Osteoblast (primary cell): ENCODE measurements around the gene WIPF3. TPM values are rescaled to one million over a fixed set of nuclear protein-coding genes. Genes with fewer than 3 reads are reported as not detected.

Source experiments
- DNase-seq: peaks from one replicate; pipeline ENCODE4 v3.0.0; 2011; ENCODE audit warnings: low spot score, mixed read lengths; ENCODE audit not compliant: insufficient read length; ENCODE audit errors: missing footprints
- H2AFZ ChIP-seq: 2 replicates; pipeline ENCODE4 v1.6.0; 2011; ENCODE audit warnings: mild to moderate bottlenecking, low read length
- H3K27ac ChIP-seq: 2 replicates; pipeline ENCODE4 v1.5.1; 2011; ENCODE audit warnings: mild to moderate bottlenecking, low read depth, low read length, moderate library complexity
- H3K27me3 ChIP-seq: 2 replicates; pipeline ENCODE4 v1.6.0; 2012; ENCODE audit warnings: mild to moderate bottlenecking, control low read depth, inconsistent platforms, low read length, moderate library complexity; ENCODE audit not compliant: insufficient read depth
- H3K36me3 ChIP-seq: 2 replicates; pipeline ENCODE4 v1.5.1; 2011; ENCODE audit warnings: mild to moderate bottlenecking, low read length, control low read depth, moderate library complexity; ENCODE audit not compliant: insufficient read depth
- H3K4me1 ChIP-seq: 2 replicates; pipeline ENCODE4 v1.5.1; 2011; ENCODE audit warnings: mild to moderate bottlenecking, low read length, control low read depth, moderate library complexity; ENCODE audit not compliant: insufficient read depth
- H3K4me2 ChIP-seq: 2 replicates; pipeline ENCODE4 v1.6.0; 2011; ENCODE audit warnings: mild to moderate bottlenecking, low read length; ENCODE audit not compliant: insufficient read depth
- H3K4me3 ChIP-seq: fragments of 200-600 bp; sonication (generic); 3 replicates; pipeline ENCODE4 v1.5.1; 2012; ENCODE audit warnings: mild to moderate bottlenecking, low read length, inconsistent platforms; ENCODE audit not compliant: insufficient read depth
- H3K79me2 ChIP-seq: 2 replicates; pipeline ENCODE4 v1.6.0; 2012; ENCODE audit warnings: mild to moderate bottlenecking, low read length, control low read depth, inconsistent platforms; ENCODE audit not compliant: insufficient read depth
- H3K9me3 ChIP-seq: 2 replicates; pipeline ENCODE4 v1.5.1; 2011; ENCODE audit warnings: low read depth, low read length, control low read depth
- H4K20me1 ChIP-seq: 2 replicates; pipeline ENCODE4 v1.6.0; 2012; ENCODE audit warnings: mild to moderate bottlenecking, low read length, control low read depth; ENCODE audit not compliant: insufficient read depth
- total RNA-seq: library from RNA; depleted of rRNA; stranded (reverse); fragments of >200 nt; gene quantifications from 2 replicates; pipeline ENCODE4 v1.2.3, GENCODE V29; 2012
- TF ChIP-seq, protein P1 (sequence below): IDR thresholded peaks from 2 replicates; pipeline ENCODE4 v1.5.1; 2011; ENCODE audit warnings: mild to moderate bottlenecking, low read depth, low read length, moderate library complexity; ENCODE audit errors: extremely low read depth

The WIPF3 gene
- total RNA-seq, 1 donor = not detected

DNA sequence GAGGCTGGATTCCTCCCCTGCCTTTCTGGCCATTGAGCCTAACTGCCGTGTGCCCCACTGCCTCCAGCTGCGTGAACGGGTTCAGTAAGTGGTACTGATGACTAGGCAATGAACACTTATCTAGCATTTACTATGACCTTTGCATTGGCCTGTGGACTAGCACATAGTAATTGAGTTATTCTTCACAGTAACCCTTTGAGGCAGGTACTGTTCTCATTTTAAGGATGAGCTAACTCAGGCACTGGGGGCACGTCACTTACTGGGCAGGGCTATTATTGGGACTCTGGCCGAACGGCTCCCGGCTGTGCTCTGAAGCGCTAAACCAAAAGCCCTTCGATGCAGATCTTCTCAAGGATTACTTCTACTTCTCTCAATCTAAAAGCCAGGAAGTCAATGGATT lies 38.3 kb downstream of the WIPF3 start:
- DNase-seq = no peak
- H2AFZ ChIP-seq = no peak overlapping the region
- peaks cover 33% of the 10 kb centered on the region for H3K27me3 ChIP-seq
- no peaks in the 10 kb centered on the region for H3K9me3 ChIP-seq
- no peaks in the 10 kb centered on the region for H4K20me1 ChIP-seq
- H3K4me2 ChIP-seq = no peak overlapping the region
- H3K79me2 ChIP-seq = no peaks in the 10 kb centered on the region
- H3K4me3 ChIP-seq = no peak overlapping the region
- no peak overlapping the region for H3K27ac ChIP-seq
- TF ChIP-seq, protein P1, sequence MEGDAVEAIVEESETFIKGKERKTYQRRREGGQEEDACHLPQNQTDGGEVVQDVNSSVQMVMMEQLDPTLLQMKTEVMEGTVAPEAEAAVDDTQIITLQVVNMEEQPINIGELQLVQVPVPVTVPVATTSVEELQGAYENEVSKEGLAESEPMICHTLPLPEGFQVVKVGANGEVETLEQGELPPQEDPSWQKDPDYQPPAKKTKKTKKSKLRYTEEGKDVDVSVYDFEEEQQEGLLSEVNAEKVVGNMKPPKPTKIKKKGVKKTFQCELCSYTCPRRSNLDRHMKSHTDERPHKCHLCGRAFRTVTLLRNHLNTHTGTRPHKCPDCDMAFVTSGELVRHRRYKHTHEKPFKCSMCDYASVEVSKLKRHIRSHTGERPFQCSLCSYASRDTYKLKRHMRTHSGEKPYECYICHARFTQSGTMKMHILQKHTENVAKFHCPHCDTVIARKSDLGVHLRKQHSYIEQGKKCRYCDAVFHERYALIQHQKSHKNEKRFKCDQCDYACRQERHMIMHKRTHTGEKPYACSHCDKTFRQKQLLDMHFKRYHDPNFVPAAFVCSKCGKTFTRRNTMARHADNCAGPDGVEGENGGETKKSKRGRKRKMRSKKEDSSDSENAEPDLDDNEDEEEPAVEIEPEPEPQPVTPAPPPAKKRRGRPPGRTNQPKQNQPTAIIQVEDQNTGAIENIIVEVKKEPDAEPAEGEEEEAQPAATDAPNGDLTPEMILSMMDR = no peak
- H3K4me1 ChIP-seq = no peaks in the 10 kb centered on the region
- no peaks in the 10 kb centered on the region for H3K36me3 ChIP-seq

DNA sequence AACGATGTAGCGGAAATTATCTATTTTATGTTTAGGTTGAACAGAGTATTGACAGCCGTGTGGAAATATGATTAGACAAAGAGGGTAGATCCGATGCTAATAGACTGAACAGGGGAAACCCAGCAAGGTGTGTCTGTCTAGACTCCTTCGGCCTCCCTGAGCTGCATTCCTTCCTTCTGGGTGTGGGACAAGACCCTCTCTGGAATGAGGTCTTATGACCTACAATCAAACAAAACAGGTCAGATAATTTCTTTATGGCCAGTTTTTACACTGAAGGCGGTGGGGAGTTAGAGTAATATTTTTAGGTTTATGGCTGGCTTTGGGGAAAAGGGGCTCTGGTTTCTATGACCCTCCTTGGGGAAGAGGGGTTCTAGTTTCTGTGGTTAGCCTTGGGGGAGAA lies 41.2 kb downstream of the WIPF3 start:
- H3K27ac ChIP-seq = no peak overlapping the region
- TF ChIP-seq, protein P1 = no peak

DNA sequence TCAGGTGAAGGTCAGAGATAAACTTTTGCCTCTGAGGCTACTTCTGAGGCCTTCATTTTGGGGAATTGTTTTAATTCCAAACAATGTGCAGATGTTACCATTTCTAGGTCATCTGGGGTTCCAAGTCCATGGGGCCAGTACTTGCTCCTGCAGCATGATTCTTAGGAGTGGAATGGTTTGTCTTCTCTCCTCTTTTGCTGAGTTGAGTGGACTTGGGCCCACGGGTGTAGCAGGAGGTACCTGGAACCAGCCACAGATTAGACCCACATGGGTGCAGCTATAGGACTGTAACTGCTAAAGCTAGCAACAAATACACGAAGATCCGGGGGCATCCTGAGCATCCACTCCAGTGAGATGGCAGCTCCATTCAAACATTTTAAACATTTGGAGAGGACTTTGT lies 41.6 kb downstream of the WIPF3 start:
- peaks cover 27% of the 10 kb centered on the region for H3K27me3 ChIP-seq
- no peak for DNase-seq
- H4K20me1 ChIP-seq = no peaks in the 10 kb centered on the region
- H3K4me2 ChIP-seq = no peak overlapping the region
- TF ChIP-seq, protein P1 = no peak
- no peak overlapping the region for H2AFZ ChIP-seq
- H3K4me1 ChIP-seq = no peaks in the 10 kb centered on the region
- no peak overlapping the region for H3K27ac ChIP-seq
- no peak overlapping the region for H3K4me3 ChIP-seq
- H3K36me3 ChIP-seq = no peaks in the 10 kb centered on the region
- no peaks in the 10 kb centered on the region for H3K9me3 ChIP-seq
- H3K79me2 ChIP-seq = no peaks in the 10 kb centered on the region

More for the DNA sequence above, 41.2 kb downstream of the WIPF3 start:
- Histone ChIP-seq H3K27me3 (peaks cover 28% of the 10 kb centered on the region), H3K9me3 (no peaks in the 10 kb centered on the region), H3K4me1 (no peaks in the 10 kb centered on the region), H3K79me2 (no peaks in the 10 kb centered on the region), H3K4me2 (no peak overlapping the region), H4K20me1 (no peaks in the 10 kb centered on the region), H2AFZ (no peak overlapping the region), H3K4me3 (no peak overlapping the region), H3K36me3 (no peaks in the 10 kb centered on the region)
- no peak for DNase-seq

DNA sequence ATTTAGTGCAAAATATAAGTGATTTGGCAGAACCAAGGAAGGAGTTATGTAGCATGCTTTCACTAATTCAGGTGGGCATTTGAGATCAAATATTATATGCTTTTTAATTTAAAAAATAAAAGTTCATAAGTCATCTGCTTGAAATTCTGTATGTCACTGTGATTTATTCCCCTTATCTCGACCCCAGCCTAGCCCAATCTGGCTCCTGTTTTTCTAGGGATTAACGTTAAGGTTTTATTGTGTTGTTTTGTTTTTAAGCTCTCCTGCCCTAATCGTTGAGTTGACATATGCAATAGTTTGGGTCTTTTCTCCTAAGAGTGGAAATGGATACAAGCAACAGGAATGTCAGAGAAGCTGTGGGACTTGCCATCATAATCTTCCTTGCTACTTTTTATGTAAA lies 42.6 kb downstream of the WIPF3 start:
- H4K20me1 ChIP-seq = no peaks in the 10 kb centered on the region
- H2AFZ ChIP-seq = no peak overlapping the region

More for the DNA sequence above, 42.6 kb downstream of the WIPF3 start:
- no peak for DNase-seq
- H3K27me3 ChIP-seq = peaks cover 20% of the 10 kb centered on the region
- H3K4me1 ChIP-seq = no peaks in the 10 kb centered on the region
- TF ChIP-seq, protein P1 = no peak
- no peaks in the 10 kb centered on the region for H3K79me2 ChIP-seq
- H3K27ac ChIP-seq = no peak overlapping the region
- H3K4me2 ChIP-seq = no peak overlapping the region
- H3K9me3 ChIP-seq = no peaks in the 10 kb centered on the region
- no peak overlapping the region for H3K4me3 ChIP-seq
- H3K36me3 ChIP-seq = no peaks in the 10 kb centered on the region
